ENCODE data around the gene HBA1. TPM values are rescaled to one million over a fixed set of nuclear protein-coding genes. Genes with fewer than 3 reads are reported as not detected.

HBA1 gene
- total and polyA plus RNA-seq, 9 of the 15 experiments (the other 6 are each of a cell fraction or from before 2014, with no cell fraction given), result 128 to 2,388 (median 380) TPM

- peak; percentile 84 for FAIRE-seq
- TF ChIP-seq ZBTB40 (IDR thresholded peaks at IDR 0.05) (peak; percentile 10; the same call in 1 of the 2 replicates), ZBTB40 (CRISPR knock-in tag; IDR thresholded peaks at IDR 0.05) (peak; percentile 79), CAMTA2 (CRISPR knock-in tag; conservative IDR thresholded peaks at IDR 0.05) (0 out of 2 replicates have a peak, but pooled peaks have one; percentile 21), CHAMP1 (IDR thresholded peaks at IDR 0.05) (no peak), CXXC5 (CRISPR knock-in tag; IDR thresholded peaks at IDR 0.05) (peak; percentile 99), ATF1 (CRISPR knock-in tag; IDR thresholded peaks at IDR 0.05) (no peak; the same call in 1 of the 2 replicates), ATF1 (tag; IDR thresholded peaks at IDR 0.05) (peak; percentile 80), NUFIP1 (IDR thresholded peaks at IDR 0.05; ENCODE audit: partially characterized antibody) (peak; percentile 52)
These were observed 4.4 kb downstream of the HBA1 start for GRCh38 chr16:180681-181564.

More at GRCh38 chr16:180681-181564, 4.4 kb downstream of the HBA1 start:
- ATAC-seq (peak; percentile 82), DNase-seq (ENCODE audit: extremely low read depth in 1 of 4, low spot score in 3 of 4) (peak; percentile 43 to 95 (median 72))
- Histone ChIP-seq H4K20me1 (replicated peaks; ENCODE audit: control insufficient read depth, insufficient read depth, low read length) (0 out of 2 replicates have a peak, but pooled peaks cover 6% of the 10 kb centered on the region), H3K36me3 (ENCODE audit: control insufficient read depth, insufficient read depth, low read length) (peaks cover 35% of the 10 kb centered on the region), H3K27ac (ENCODE audit: extremely low read depth, low read depth, low read length) (peak overlapping the region; percentile 83), H3K9me3 (replicated peaks; ENCODE audit: control insufficient read depth, insufficient read depth, low read depth, low read length) (no peaks in the 10 kb centered on the region), H3K4me3 (peak overlapping the region; percentile 61), H2AFZ (ENCODE audit: low read depth, low read length) (peak overlapping the region; percentile 84), H3K79me2 (ENCODE audit: control insufficient read depth, insufficient read depth, low read length) (peaks cover 47% of the 10 kb centered on the region), H3K9me1 (ENCODE audit: control insufficient read depth, insufficient read depth, low read length) (peaks cover 3% of the 10 kb centered on the region), H3K4me2 (ENCODE audit: insufficient read depth, low read length) (peak overlapping the region; percentile 91), H3K4me1 (replicated peaks in 1 of 2; ENCODE audit: control insufficient read depth in 2 of 2, insufficient read depth in 2 of 2, low read length in 2 of 2) (peaks cover 17 to 54% of the 10 kb centered on the region in 2 experiments; a peak in 4 of 5 replicates), H3K27me3 (ENCODE audit: control insufficient read depth in 2 of 2, insufficient read depth in 2 of 2, low read length in 2 of 2) (no peaks in the 10 kb centered on the region), H3K9ac (ENCODE audit: insufficient read depth in 1 of 2, low read depth in 2 of 2, low read length in 2 of 2) (peak overlapping the region; percentile 72 to 98)
- intact Hi-C loops (cut with micrococcal nuclease) (loop anchor here (2.0 kb wide), 1 partner anchor 74 kb away; no protein-coding TSS in a partner anchor), in situ Hi-C loops (cut with MboI) (loop anchor here (5.0 kb wide), 1 partner anchor 74 kb away; no protein-coding TSS in a partner anchor)
- no TSS peak for BruUV-seq (replicated peaks)
- CTCF ChIA-PET (ENCODE audit: low intra/inter-chr PET ratio), result interaction anchor here (1.2 to 4.5 kb wide), 5 partner anchors 70 to 115 kb away, joined by 5 to 42 read pairs (median 27); no protein-coding TSS in a partner anchor
- WGBS (ENCODE audit: insufficient coverage, low coverage, missing lambda C conversion rate), result 1% methylated on average over 64 of the region's 89 CpGs
- POLR2A ChIA-PET, result interaction anchor here (0.7 to 1.4 kb wide), 6 partner anchors 10 to 144 kb away, joined by 3 to 7 read pairs (median 3); no protein-coding TSS in a partner anchor
